K562 (cell line): ENCODE measurements around the gene ZC3H8. TPM values are rescaled to one million over a fixed set of nuclear protein-coding genes. Genes with fewer than 3 reads are reported as not detected.
A peak's percentile ranks its signal among the peaks of the same experiment; 100 is the strongest.

ENCODE experiments used
- AFF1 ChIP-seq, 2 experiments: fragments of 450-650 bp; IDR thresholded peaks; 2 replicates each; pipeline ENCODE4 v1.6.1; 2018; ENCODE audit warnings: mild to moderate bottlenecking in 2 of 2, low read depth in 1 of 2; ENCODE audit not compliant: partially characterized antibody in 2 of 2
- COPS2 ChIP-seq: fragments of 450-650 bp; conservative IDR thresholded peaks from 2 replicates; pipeline ENCODE4 v1.6.1; 2016; ENCODE audit warnings: mild to moderate bottlenecking, moderate library complexity
- CREM ChIP-seq: IDR thresholded peaks from 2 replicates; pipeline ENCODE4 v1.6.1; 2014; ENCODE audit warnings: antibody characterized with exemption, low read depth
- DIDO1 ChIP-seq: fragments of 450-650 bp; IDR thresholded peaks from 2 replicates; pipeline ENCODE4 v1.6.1; 2016; ENCODE audit warnings: low read depth, missing biosample characterization, missing genetic modification characterization
- ESRRB ChIP-seq: fragments of 250-450 bp; sonication (Bioruptor Pico); IDR thresholded peaks from 2 replicates; pipeline ENCODE4 v1.5.0; 2020; ENCODE audit warnings: mild to moderate bottlenecking, moderate library complexity, borderline replicate concordance
- GABPA ChIP-seq: fragments of 200-800 bp; sonication (Bioruptor generic); conservative IDR thresholded peaks from 2 replicates; pipeline ENCODE4 v1.6.1; 2016; ENCODE audit warnings: low read depth, missing genetic modification characterization, missing compliant biosample characterization
- HEY1 ChIP-seq: fragments of 250-450 bp; sonication (Bioruptor Pico); IDR thresholded peaks from 2 replicates; pipeline ENCODE4 v1.5.0; 2020; ENCODE audit warnings: mild to moderate bottlenecking, moderate library complexity, borderline replicate concordance
- LEF1 ChIP-seq: fragments of 450-650 bp; IDR thresholded peaks from 2 replicates; pipeline ENCODE4 v1.6.1; 2016; ENCODE audit warnings: mild to moderate bottlenecking
- MAZ ChIP-seq, 2 experiments: fragments of 450-650 bp in 1 of 2; sonication (generic) in 1 of 2; formaldehyde crosslinking; IDR thresholded peaks in 1 of 2; conservative IDR thresholded peaks in 1 of 2; 2 replicates each; pipeline versions ENCODE4 v1.4.0 to v1.5.0; 2020; ENCODE audit warnings: mild to moderate bottlenecking in 1 of 2, missing genetic modification reagents in 1 of 2
- NFYB ChIP-seq: IDR thresholded peaks from 2 replicates; pipeline ENCODE4 v1.6.1; 2011; ENCODE audit warnings: mild to moderate bottlenecking, moderate library complexity; ENCODE audit not compliant: insufficient read length; ENCODE audit errors: extremely low read depth
- NONO ChIP-seq, 2 experiments: fragments of 200-400 bp in 1 of 2; fragments of 450-650 bp in 1 of 2; formaldehyde crosslinking in 1 of 2; IDR thresholded peaks; 2 replicates each; pipeline ENCODE4 v1.6.1; 2017; ENCODE audit warnings: low read depth in 2 of 2, mild to moderate bottlenecking in 2 of 2, moderate library complexity in 2 of 2, low read length in 1 of 2
- PML ChIP-seq: IDR thresholded peaks from 2 replicates; pipeline ENCODE4 v1.6.1; 2012; ENCODE audit warnings: low read length, inconsistent platforms
- RBBP5 ChIP-seq: fragments of 200-600 bp; sonication (generic); IDR thresholded peaks from 2 replicates; pipeline ENCODE4 v1.6.1; 2012; ENCODE audit warnings: borderline replicate concordance, mild to moderate bottlenecking, low read length, control low read depth, inconsistent platforms; ENCODE audit not compliant: insufficient read depth, poor library complexity, severe bottlenecking
- THRAP3 ChIP-seq: fragments of 450-650 bp; IDR thresholded peaks from 2 replicates; pipeline ENCODE4 v1.6.1; 2016; ENCODE audit warnings: mild to moderate bottlenecking, inconsistent platforms, borderline replicate concordance
- ZC3H11A ChIP-seq: IDR thresholded peaks from 2 replicates; pipeline ENCODE4 v1.6.1; 2012; ENCODE audit warnings: low read depth, low read length, improper control_type of control experiment
- ZFPM2 ChIP-seq: fragments of 250-450 bp; sonication (Bioruptor Pico); IDR thresholded peaks from 2 replicates; pipeline ENCODE4 v1.5.1; 2022; ENCODE audit warnings: mild to moderate bottlenecking
- ZNF431 ChIP-seq: sonication (generic); formaldehyde crosslinking; IDR thresholded peaks from 2 replicates; pipeline ENCODE4 v1.8.0; 2022; ENCODE audit warnings: mild to moderate bottlenecking, missing genetic modification reagents
- ZNF445 ChIP-seq: fragments of 250-450 bp; sonication (Bioruptor Pico); IDR thresholded peaks from 2 replicates; pipeline ENCODE4 v1.4.0; 2020; ENCODE audit warnings: low read depth, mild to moderate bottlenecking, moderate library complexity
- ZNF695 ChIP-seq: fragments of 450-650 bp; formaldehyde crosslinking; IDR thresholded peaks from 2 replicates; pipeline ENCODE4 v1.4.0; 2020; ENCODE audit warnings: mild to moderate bottlenecking, moderate library complexity
- polyA plus RNA-seq, 8 experiments: library from polyadenylated mRNA; depleted of rRNA in 4 of 8; stranded (reverse) in 5 of 8; unstranded in 3 of 8; fragments of >200 nt; fragmentation: Nextera tagmentation in 2 of 8; fragmentation: Illumina TruSeq in 1 of 8; extraction: Ambion mirVana in 2 of 8; extraction: Trizol in 1 of 8; gene quantifications; 2 replicates each; pipeline versions ENCODE4 v1.2.1 to v1.2.3, GENCODE V29; 2011 to 2014; ENCODE audit warnings: inconsistent platforms in 1 of 8, missing spikeins in 1 of 8
- total RNA-seq, 7 experiments: library from RNA; depleted of rRNA in 6 of 7; stranded (reverse); fragments of >200 nt in 6 of 7; fragmentation: Illumina TruSeq in 2 of 7; extraction: Trizol in 2 of 7; gene quantifications; 2 replicates each; pipeline versions ENCODE4 v1.2.1 to v1.2.3, GENCODE V29; 2011 to 2021; ENCODE audit warnings: low replicate concordance in 1 of 7
- TF ChIP-seq, protein P1 (sequence below), 2 experiments: fragments of 450-650 bp in 1 of 2; sonication (generic) in 1 of 2; formaldehyde crosslinking in 1 of 2; IDR thresholded peaks in 1 of 2; conservative IDR thresholded peaks in 1 of 2; 2 replicates each; pipeline versions ENCODE4 v1.6.1 to v1.8.1; 2016 to 2023; ENCODE audit warnings: mild to moderate bottlenecking in 2 of 2, moderate library complexity in 2 of 2, inconsistent platforms in 1 of 2, missing genetic modification reagents in 1 of 2
- TF ChIP-seq, protein P2 (sequence below): sonication (generic); formaldehyde crosslinking; IDR thresholded peaks from 2 replicates; pipeline ENCODE4 v1.8.1; 2022; ENCODE audit warnings: missing genetic modification reagents

ZC3H8 gene
- total and polyA plus RNA-seq, 9 of the 15 experiments (the other 6 are each of a cell fraction or from before 2014, with no cell fraction given) = 11.6 to 41.5 (median 27.5) TPM

GRCh38 chr2:112187805-112188596 lies 66.8 kb downstream of the ZC3H8 start (continued):
- TF ChIP-seq AFF1 (IDR thresholded peaks at IDR 0.05; ENCODE audit: low read depth in 1 of 2, partially characterized antibody in 2 of 2) (no peak), PML (no peak), COPS2 (no peak), RBBP5 (no peak), HEY1 (CRISPR knock-in tag) (no peak), NFYB (no peak), ZNF431 (CRISPR knock-in tag) (0 out of 2 replicates have a peak, but pooled peaks have one; percentile 33), GABPA (tag) (peak; percentile 75), THRAP3 (no peak), NONO (IDR thresholded peaks at IDR 0.05; ENCODE audit: low read depth in 2 of 2, low read length in 1 of 2) (no peak), ZC3H11A (no peak), CREM (peak; percentile 62), ZNF695 (CRISPR knock-in tag) (no peak), ESRRB (no peak), LEF1 (peak; percentile 77; the same call in 1 of the 2 replicates), ZNF445 (CRISPR knock-in tag) (no peak; the same call in 1 of the 2 replicates), MAZ (CRISPR knock-in tag; conservative IDR thresholded peaks at IDR 0.05 in 1 of 2, IDR thresholded peaks at IDR 0.05 in 1 of 2) (peak in 1 of 2 experiments; percentile 34; a peak in 1 of 4 replicates), ZFPM2 (CRISPR knock-in tag) (no peak), DIDO1 (tag) (no peak)
- TF ChIP-seq, protein P1, sequence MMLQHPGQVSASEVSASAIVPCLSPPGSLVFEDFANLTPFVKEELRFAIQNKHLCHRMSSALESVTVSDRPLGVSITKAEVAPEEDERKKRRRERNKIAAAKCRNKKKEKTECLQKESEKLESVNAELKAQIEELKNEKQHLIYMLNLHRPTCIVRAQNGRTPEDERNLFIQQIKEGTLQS (IDR thresholded peaks at IDR 0.05) = peak; percentile 69
- TF ChIP-seq, protein P1 (CRISPR knock-in tag; conservative IDR thresholded peaks at IDR 0.05) = no peak
- TF ChIP-seq, protein P2, sequence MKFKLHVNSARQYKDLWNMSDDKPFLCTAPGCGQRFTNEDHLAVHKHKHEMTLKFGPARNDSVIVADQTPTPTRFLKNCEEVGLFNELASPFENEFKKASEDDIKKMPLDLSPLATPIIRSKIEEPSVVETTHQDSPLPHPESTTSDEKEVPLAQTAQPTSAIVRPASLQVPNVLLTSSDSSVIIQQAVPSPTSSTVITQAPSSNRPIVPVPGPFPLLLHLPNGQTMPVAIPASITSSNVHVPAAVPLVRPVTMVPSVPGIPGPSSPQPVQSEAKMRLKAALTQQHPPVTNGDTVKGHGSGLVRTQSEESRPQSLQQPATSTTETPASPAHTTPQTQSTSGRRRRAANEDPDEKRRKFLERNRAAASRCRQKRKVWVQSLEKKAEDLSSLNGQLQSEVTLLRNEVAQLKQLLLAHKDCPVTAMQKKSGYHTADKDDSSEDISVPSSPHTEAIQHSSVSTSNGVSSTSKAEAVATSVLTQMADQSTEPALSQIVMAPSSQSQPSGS = no peak
